ENCODE measurements around the gene KANSL1L. TPM values are rescaled to one million over a fixed set of nuclear protein-coding genes. Genes with fewer than 3 reads are reported as not detected.

Gene KANSL1L
- polyA plus RNA-seq, 1 donor (not counting 4 experiments of a cell fraction or from before 2014, with no cell fraction given), result 4.7 TPM

- TF ChIP-seq EZH2 (IDR thresholded peaks at IDR 0.05; ENCODE audit: low read length) (no peak), CTCF (optimal IDR thresholded peaks at IDR 0.05 in 1 of 3, IDR thresholded peaks at IDR 0.05 in 1 of 3, conservative IDR thresholded peaks at IDR 0.05 in 1 of 3; ENCODE audit: extremely low read depth in 1 of 3, insufficient read depth in 2 of 3, low read length in 3 of 3) (no peak)
- Histone ChIP-seq H3K4me2 (ENCODE audit: control insufficient read depth, extremely low read depth, insufficient read depth, low read depth, low read length) (peak overlapping the region; percentile 23), H3K4me3 (ENCODE audit: control insufficient read depth in 2 of 3, extremely low read depth in 1 of 3, insufficient read depth in 2 of 3, low read depth in 1 of 3, low read length in 3 of 3) (no peak overlapping the region)
Measured at GRCh38 chr2:210167227-210167626, 4.0 kb downstream of the KANSL1L start.

GRCh38 chr2:210162466-210163124 is 8.6 kb downstream of the KANSL1L start:
- H3K9ac ChIP-seq (ENCODE audit: control insufficient read depth, extremely low read depth, insufficient read depth, low read length), result no peak overlapping the region
- H3K4me2 ChIP-seq (ENCODE audit: control insufficient read depth, extremely low read depth, insufficient read depth, low read depth, low read length), result no peak overlapping the region
- dilution Hi-C loops (cut with MboI; ENCODE audit: extremely low pct_ligation_motif_present, low sequenced_read_pairs), result no loop called here
- no peak for FAIRE-seq
- DNase-seq (ENCODE audit: low read depth, low spot score), result no peak
- no peak overlapping the region for H3K4me3 ChIP-seq (ENCODE audit: control insufficient read depth in 2 of 3, extremely low read depth in 1 of 3, insufficient read depth in 2 of 3, low read depth in 1 of 3, low read length in 3 of 3)
- H3K4me1 ChIP-seq (ENCODE audit: control insufficient read depth, extremely low read depth, insufficient read depth, low read length), result no peaks in the 10 kb centered on the region
- H3K9me3 ChIP-seq (ENCODE audit: control insufficient read depth, low read depth, low read length), result no peaks in the 10 kb centered on the region
- no peaks in the 10 kb centered on the region for H3K9me1 ChIP-seq (ENCODE audit: control insufficient read depth, extremely low read depth, insufficient read depth, low read length)
- no peaks in the 10 kb centered on the region for H3K36me3 ChIP-seq (ENCODE audit: control insufficient read depth in 2 of 2, extremely low read depth in 1 of 2, insufficient read depth in 2 of 2, low read length in 2 of 2)
- H4K20me1 ChIP-seq (ENCODE audit: control insufficient read depth, extremely low read depth, insufficient read depth, low read length), result no peaks in the 10 kb centered on the region
- H2AFZ ChIP-seq (ENCODE audit: control insufficient read depth, low read length), result no peak overlapping the region
- H3K27ac ChIP-seq (ENCODE audit: control insufficient read depth, insufficient read depth, low read length), result no peak overlapping the region
- H3K79me2 ChIP-seq (ENCODE audit: control insufficient read depth, insufficient read depth, low read length), result peaks cover 1% of the 10 kb centered on the region
- no peaks in the 10 kb centered on the region for H3K27me3 ChIP-seq (ENCODE audit: control insufficient read depth, extremely low read depth, insufficient read depth, low read length)
- TF ChIP-seq CTCF (optimal IDR thresholded peaks at IDR 0.05 in 1 of 3, IDR thresholded peaks at IDR 0.05 in 1 of 3, conservative IDR thresholded peaks at IDR 0.05 in 1 of 3; ENCODE audit: extremely low read depth in 1 of 3, insufficient read depth in 2 of 3, low read length in 3 of 3), result no peak
- no peak for TF ChIP-seq EZH2 (IDR thresholded peaks at IDR 0.05; ENCODE audit: low read length)

More at GRCh38 chr2:210167227-210167626, 4.0 kb downstream of the KANSL1L start:
- H3K79me2 ChIP-seq (ENCODE audit: control insufficient read depth, insufficient read depth, low read length), result peaks cover 11% of the 10 kb centered on the region
- peaks cover 11% of the 10 kb centered on the region for H3K4me1 ChIP-seq (ENCODE audit: control insufficient read depth, extremely low read depth, insufficient read depth, low read length)
- no peak for FAIRE-seq
- no peaks in the 10 kb centered on the region for H3K9me1 ChIP-seq (ENCODE audit: control insufficient read depth, extremely low read depth, insufficient read depth, low read length)
- no peak overlapping the region for H3K9ac ChIP-seq (ENCODE audit: control insufficient read depth, extremely low read depth, insufficient read depth, low read length)
- DNase-seq (ENCODE audit: low read depth, low spot score), result no peak
- H3K27me3 ChIP-seq (ENCODE audit: control insufficient read depth, extremely low read depth, insufficient read depth, low read length), result no peaks in the 10 kb centered on the region
- dilution Hi-C loops (cut with MboI; ENCODE audit: extremely low pct_ligation_motif_present, low sequenced_read_pairs), result no loop called here
- no peak overlapping the region for H2AFZ ChIP-seq (ENCODE audit: control insufficient read depth, low read length)
- no peaks in the 10 kb centered on the region for H3K36me3 ChIP-seq (ENCODE audit: control insufficient read depth in 2 of 2, extremely low read depth in 1 of 2, insufficient read depth in 2 of 2, low read length in 2 of 2)
- no peaks in the 10 kb centered on the region for H4K20me1 ChIP-seq (ENCODE audit: control insufficient read depth, extremely low read depth, insufficient read depth, low read length)
- H3K27ac ChIP-seq (ENCODE audit: control insufficient read depth, insufficient read depth, low read length), result no peak overlapping the region
- no peaks in the 10 kb centered on the region for H3K9me3 ChIP-seq (ENCODE audit: control insufficient read depth, low read depth, low read length)

Measured in keratinocyte (primary cell).